Esophagus muscularis mucosa (tissue), 4 donors: ENCODE results near the gene ZNF423.

ENCODE experiments used
- CTCF ChIP-seq, 3 experiments: fragments of 200-600 bp in 2 of 3; fragments of 450-650 bp in 1 of 3; sonication (generic) in 2 of 3; IDR thresholded peaks; one replicate each; pipeline ENCODE4 v1.5.1; 2017 to 2019; ENCODE audit warnings: antibody characterized with exemption in 3 of 3, mild to moderate bottlenecking in 2 of 3, moderate library complexity in 1 of 3
- EP300 ChIP-seq: sonication (generic); formaldehyde crosslinking; IDR thresholded peaks from one replicate; pipeline ENCODE4 v1.6.1; 2017; ENCODE audit warnings: antibody characterized with exemption
- POLR2A ChIP-seq: fragments of 450-650 bp; IDR thresholded peaks from one replicate; pipeline ENCODE4 v1.6.1; 2017; ENCODE audit warnings: antibody characterized with exemption, moderate library complexity, mild to moderate bottlenecking, low read depth

GRCh38 chr16:49483251-49483650, 372.7 kb downstream of the ZNF423 start:
- TF ChIP-seq CTCF (IDR thresholded peaks at IDR 0.05): no peak
- TF ChIP-seq POLR2A: no peak
- TF ChIP-seq EP300: no peak
